Breast epithelium (tissue), 4 donors: ENCODE data around the gene TINAGL1. TPM values are rescaled to one million over a fixed set of nuclear protein-coding genes. Genes with fewer than 3 reads are reported as not detected.

ENCODE experiments used
- DNase-seq, 2 donors: peaks; one replicate each; pipeline ENCODE4 v3.0.0-alpha.2; 2019; ENCODE audit warnings: low spot score in 2 of 2
- H3K27ac ChIP-seq, 2 donors: fragments of 200-600 bp; sonication (generic) in 1 of 2; one replicate each; pipeline ENCODE4 v1.5.1; 2016 to 2019; ENCODE audit warnings: mild to moderate bottlenecking in 1 of 2
- H3K27me3 ChIP-seq, 2 donors: fragments of 200-600 bp; sonication (generic) in 1 of 2; one replicate each; pipeline versions ENCODE4 v1.5.1 to v1.6.0; 2017 to 2019; ENCODE audit warnings: control low read depth in 1 of 2, mild to moderate bottlenecking in 1 of 2
- H3K36me3 ChIP-seq: fragments of 200-600 bp; one replicate; pipeline ENCODE4 v1.5.1; 2019
- H3K4me1 ChIP-seq, 2 donors: fragments of 200-600 bp; sonication (generic); one replicate each; pipeline ENCODE4 v1.5.1; 2016 to 2019; ENCODE audit warnings: control low read depth in 1 of 2
- H3K4me3 ChIP-seq, 3 donors: fragments of 200-600 bp; sonication (generic); 1 replicate in 2 of 3; 2 replicates in 1 of 3; pipeline ENCODE4 v1.5.1; 2016 to 2019; ENCODE audit warnings: mild to moderate bottlenecking in 3 of 3, moderate library complexity in 2 of 3
- H3K9me3 ChIP-seq, 2 donors: fragments of 200-600 bp; sonication (generic) in 1 of 2; one replicate each; pipeline ENCODE4 v1.5.1; 2016 to 2019; ENCODE audit warnings: control low read depth in 1 of 2
- POLR2A ChIP-seq: fragments of 450-650 bp; IDR thresholded peaks from one replicate; pipeline ENCODE4 v1.6.1; 2016; ENCODE audit warnings: antibody characterized with exemption, mild to moderate bottlenecking, moderate library complexity
- POLR2AphosphoS5 ChIP-seq, 3 donors: sonication (generic); formaldehyde crosslinking; IDR thresholded peaks; one replicate each; pipeline ENCODE4 v1.6.1; 2017; ENCODE audit warnings: antibody characterized with exemption in 3 of 3
- intact Hi-C: fragments of 100-400 bp; cut with DNase I; formaldehyde crosslinking; loops from one replicate; pipeline ENCODE4 v1.15.1; 2023; ENCODE audit warnings: low total_unique reads
- total RNA-seq, 3 donors: library from RNA; depleted of rRNA; stranded (reverse); fragments of >200 nt; gene quantifications; one replicate each; pipeline ENCODE4 v1.1.0, GENCODE V29; 2016
- TF ChIP-seq, protein P1 (sequence below), 3 donors: fragments of 450-650 bp; IDR thresholded peaks; one replicate each; pipeline ENCODE4 v1.5.1; 2016 to 2017; ENCODE audit warnings: antibody characterized with exemption in 3 of 3, mild to moderate bottlenecking in 3 of 3, moderate library complexity in 3 of 3

The TINAGL1 gene
- total RNA-seq, 3 donors from 2014 or later: 85.9 to 187 (median 144) TPM

DNA sequence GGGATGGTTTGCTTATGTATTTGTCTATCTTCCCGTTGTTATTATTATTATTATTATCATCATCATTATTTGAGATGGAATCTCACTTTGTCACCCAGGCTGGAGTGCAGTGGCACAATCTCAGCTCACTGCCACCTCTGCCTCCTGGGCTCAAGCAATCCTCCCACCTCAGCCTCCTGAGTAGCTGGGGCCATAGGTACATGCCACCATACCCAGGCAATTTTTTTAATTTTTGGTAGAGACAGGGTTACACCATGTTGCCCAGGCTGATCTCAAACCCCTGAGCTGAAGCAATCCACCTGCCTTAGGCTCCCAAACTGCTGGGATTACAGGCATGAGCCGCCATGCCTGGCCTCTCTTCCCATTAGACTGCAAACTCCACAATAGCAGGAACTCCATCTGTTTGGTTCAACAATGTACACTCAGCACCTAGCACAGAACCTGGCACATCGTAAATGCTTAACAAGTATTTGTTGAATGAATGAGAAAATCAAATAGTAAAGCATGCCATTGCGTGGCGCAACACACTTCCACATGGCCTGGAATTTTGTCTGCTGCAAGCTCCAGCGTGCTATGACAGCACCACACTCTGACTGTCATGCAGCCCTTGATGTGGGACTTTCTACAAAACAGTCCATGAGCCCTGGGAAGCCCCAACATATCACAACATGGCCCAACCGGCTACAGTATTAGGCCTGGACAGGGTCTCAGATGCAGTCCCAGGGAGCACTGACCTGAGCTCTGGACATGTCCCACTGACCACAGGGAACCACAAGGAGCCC lies 3.8 kb upstream of the TINAGL1 start:
- peak overlapping the region; percentile 93 to 94 for H3K27ac ChIP-seq
- no peak for TF ChIP-seq POLR2A
- no peak for TF ChIP-seq POLR2AphosphoS5 (IDR thresholded peaks at IDR 0.05)
- TF ChIP-seq, protein P1, sequence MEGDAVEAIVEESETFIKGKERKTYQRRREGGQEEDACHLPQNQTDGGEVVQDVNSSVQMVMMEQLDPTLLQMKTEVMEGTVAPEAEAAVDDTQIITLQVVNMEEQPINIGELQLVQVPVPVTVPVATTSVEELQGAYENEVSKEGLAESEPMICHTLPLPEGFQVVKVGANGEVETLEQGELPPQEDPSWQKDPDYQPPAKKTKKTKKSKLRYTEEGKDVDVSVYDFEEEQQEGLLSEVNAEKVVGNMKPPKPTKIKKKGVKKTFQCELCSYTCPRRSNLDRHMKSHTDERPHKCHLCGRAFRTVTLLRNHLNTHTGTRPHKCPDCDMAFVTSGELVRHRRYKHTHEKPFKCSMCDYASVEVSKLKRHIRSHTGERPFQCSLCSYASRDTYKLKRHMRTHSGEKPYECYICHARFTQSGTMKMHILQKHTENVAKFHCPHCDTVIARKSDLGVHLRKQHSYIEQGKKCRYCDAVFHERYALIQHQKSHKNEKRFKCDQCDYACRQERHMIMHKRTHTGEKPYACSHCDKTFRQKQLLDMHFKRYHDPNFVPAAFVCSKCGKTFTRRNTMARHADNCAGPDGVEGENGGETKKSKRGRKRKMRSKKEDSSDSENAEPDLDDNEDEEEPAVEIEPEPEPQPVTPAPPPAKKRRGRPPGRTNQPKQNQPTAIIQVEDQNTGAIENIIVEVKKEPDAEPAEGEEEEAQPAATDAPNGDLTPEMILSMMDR (IDR thresholded peaks at IDR 0.05): no peak
- H3K36me3 ChIP-seq: no peaks in the 10 kb centered on the region
- H3K4me3 ChIP-seq: no peak overlapping the region
- H3K9me3 ChIP-seq: no peaks in the 10 kb centered on the region
- H3K4me1 ChIP-seq: peaks cover 10 to 27% of the 10 kb centered on the region in 2 donors
- H3K27me3 ChIP-seq: no peaks in the 10 kb centered on the region
- peak in 1 of 2 donors; percentile 70 for DNase-seq
- intact Hi-C loops: no loop called here

DNA sequence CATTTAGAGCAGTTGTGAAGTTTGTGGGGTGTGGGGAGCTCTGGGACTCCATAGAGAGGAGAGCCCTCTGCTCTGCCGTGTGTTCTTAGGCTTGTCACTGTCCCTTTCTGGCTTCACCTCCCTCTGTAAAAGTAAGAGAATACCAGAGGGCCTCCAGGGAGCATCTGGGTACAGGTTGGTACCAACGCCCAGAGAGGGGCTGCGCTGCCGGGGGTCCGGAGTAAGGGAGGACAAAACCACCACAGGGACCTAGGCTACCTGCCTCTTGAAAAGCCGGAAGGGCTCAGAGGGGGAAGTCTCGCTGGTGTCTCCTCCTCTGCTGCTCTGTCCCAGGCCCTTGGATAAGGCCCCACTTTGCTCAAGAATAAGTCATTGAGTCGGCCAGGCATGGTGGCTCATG lies 3.1 kb upstream of the TINAGL1 start:
- H3K9me3 ChIP-seq: no peaks in the 10 kb centered on the region
- peak overlapping the region; percentile 93 to 94 for H3K27ac ChIP-seq
- H3K4me1 ChIP-seq: peaks cover 10 to 27% of the 10 kb centered on the region in 2 donors
- H3K27me3 ChIP-seq: no peaks in the 10 kb centered on the region
- TF ChIP-seq POLR2AphosphoS5 (IDR thresholded peaks at IDR 0.05): no peak
- TF ChIP-seq, protein P1 (IDR thresholded peaks at IDR 0.05): no peak
- no peak for TF ChIP-seq POLR2A
- H3K36me3 ChIP-seq: no peaks in the 10 kb centered on the region
- DNase-seq: peak in 1 of 2 donors; percentile 16
- H3K4me3 ChIP-seq: no peak overlapping the region
- intact Hi-C loops: no loop called here

DNA sequence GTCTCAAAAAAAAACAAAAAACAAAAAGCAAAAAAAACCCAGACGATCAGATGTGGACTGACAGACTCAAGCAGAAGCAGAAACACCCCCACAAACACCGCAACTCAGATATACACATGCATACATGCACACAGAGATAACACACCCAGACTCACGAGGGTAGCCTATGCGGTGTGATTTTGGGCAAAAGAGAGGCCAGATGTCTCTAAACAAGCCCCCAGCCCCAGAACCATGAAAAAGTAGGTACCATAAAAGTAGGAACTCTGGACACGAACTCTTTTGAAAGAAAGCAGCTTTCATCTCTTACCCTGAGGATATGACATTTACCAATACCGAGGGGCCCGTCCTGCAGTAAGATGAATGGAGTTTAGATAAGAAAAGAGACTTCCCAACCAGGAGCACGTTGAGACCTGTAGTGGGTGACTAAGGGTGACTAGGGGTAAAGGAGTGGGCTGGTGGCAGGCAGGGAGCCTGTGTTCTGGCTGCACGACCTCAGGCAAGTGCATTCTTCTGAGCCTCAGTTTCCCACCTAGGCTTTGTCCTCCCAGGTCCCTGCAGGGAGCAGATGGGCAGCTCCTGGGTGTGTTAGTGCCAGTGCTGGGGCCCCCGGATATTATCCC lies 1.5 kb upstream of the TINAGL1 start:
- no peaks in the 10 kb centered on the region for H3K9me3 ChIP-seq
- H3K27ac ChIP-seq: peak overlapping the region; percentile 93 to 94
- H3K4me1 ChIP-seq: peaks cover 10 to 27% of the 10 kb centered on the region in 2 donors
- intact Hi-C loops: no loop called here
- TF ChIP-seq POLR2AphosphoS5 (IDR thresholded peaks at IDR 0.05) (no peak), POLR2A (no peak)
- TF ChIP-seq, protein P1 (IDR thresholded peaks at IDR 0.05): no peak
- H3K36me3 ChIP-seq: no peaks in the 10 kb centered on the region
- no peaks in the 10 kb centered on the region for H3K27me3 ChIP-seq
- peak overlapping the region in 1 of 3 donors; percentile 4 for H3K4me3 ChIP-seq
- DNase-seq: no peak

- Histone ChIP-seq H3K4me1 (peaks cover 10 to 27% of the 10 kb centered on the region in 2 donors), H3K27ac (peak overlapping the region; percentile 93 to 94), H3K4me3 (peak overlapping the region; percentile 52 to 83 (median 72)), H3K9me3 (no peaks in the 10 kb centered on the region), H3K36me3 (no peaks in the 10 kb centered on the region), H3K27me3 (no peaks in the 10 kb centered on the region)
- TF ChIP-seq, protein P1 (IDR thresholded peaks at IDR 0.05): no peak
- peak; percentile 35 to 62 (median 61) for TF ChIP-seq POLR2AphosphoS5 (IDR thresholded peaks at IDR 0.05)
- no peak for TF ChIP-seq POLR2A
- intact Hi-C loops: no loop called here
- peak; percentile 85 to 95 for DNase-seq
These were observed 760 bp upstream of the TINAGL1 start for GRCh38 chr1:31575369-31576140.
